Subcutaneous abdominal adipose tissue (tissue), 5 donors: ENCODE data around the gene HBM.
A peak's percentile ranks its signal among the peaks of the same experiment; 100 is the strongest.

Experiments
- H3K27ac ChIP-seq: one replicate; pipeline ENCODE4 v1.7.0; 2013; ENCODE audit warnings: low read depth, mild to moderate bottlenecking, inconsistent platforms, low read length, moderate library complexity
- H3K27me3 ChIP-seq, 5 donors: one replicate each; pipeline ENCODE4 v1.7.0; 2013; ENCODE audit warnings: low read length in 5 of 5, inconsistent platforms in 1 of 5; ENCODE audit not compliant: control insufficient read depth in 5 of 5, insufficient read depth in 4 of 5
- H3K36me3 ChIP-seq, 5 donors: one replicate each; pipeline ENCODE4 v1.7.0; 2013; ENCODE audit warnings: low read length in 5 of 5; ENCODE audit not compliant: control insufficient read depth in 5 of 5, insufficient read depth in 5 of 5
- H3K4me1 ChIP-seq, 5 donors: one replicate each; pipeline ENCODE4 v1.7.0; 2013; ENCODE audit warnings: low read length in 5 of 5, mild to moderate bottlenecking in 3 of 5, moderate library complexity in 1 of 5; ENCODE audit not compliant: control insufficient read depth in 5 of 5, insufficient read depth in 5 of 5
- H3K4me3 ChIP-seq, 5 donors: one replicate each; pipeline ENCODE4 v1.7.0; 2013; ENCODE audit warnings: low read length in 5 of 5, low read depth in 1 of 5
- H3K9ac ChIP-seq, 5 donors: one replicate each; pipeline ENCODE4 v1.7.0; 2013; ENCODE audit warnings: low read length in 5 of 5, mild to moderate bottlenecking in 4 of 5, moderate library complexity in 3 of 5
- H3K9me3 ChIP-seq, 5 donors: one replicate each; pipeline ENCODE4 v1.7.0; 2013; ENCODE audit warnings: low read length in 5 of 5; ENCODE audit not compliant: control insufficient read depth in 5 of 5
- donor health status: healthy.
- donor health status: healthy.
- donor health status: healthy.
- donor health status: healthy.
- donor health status: healthy.

Gene HBM

GRCh38 chr16:125011-125410, 40.8 kb upstream of the HBM start:
- H3K9ac ChIP-seq: peak overlapping the region in 1 of 5 donors; percentile 4
- no peaks in the 10 kb centered on the region for H3K9me3 ChIP-seq
- no peak overlapping the region for H3K4me3 ChIP-seq
- H3K27me3 ChIP-seq: no peaks in the 10 kb centered on the region
- H3K4me1 ChIP-seq: peaks cover 0 to 4% (median 0%) of the 10 kb centered on the region in 5 donors
- H3K27ac ChIP-seq: no peak overlapping the region
- H3K36me3 ChIP-seq: peaks cover 0 to 17% (median 13%) of the 10 kb centered on the region in 5 donors

- peaks cover 0 to 7% (median 4%) of the 10 kb centered on the region in 5 donors for H3K36me3 ChIP-seq
- peaks cover 0 to 8% (median 3%) of the 10 kb centered on the region in 5 donors for H3K4me1 ChIP-seq
- H3K27ac ChIP-seq: no peak overlapping the region
- H3K9ac ChIP-seq: peak overlapping the region in 1 of 5 donors; percentile 23
- H3K4me3 ChIP-seq: no peak overlapping the region
- no peaks in the 10 kb centered on the region for H3K9me3 ChIP-seq
- H3K27me3 ChIP-seq: no peaks in the 10 kb centered on the region
Measured at GRCh38 chr16:129075-129474, 36.7 kb upstream of the HBM start.

- peaks cover 0 to 8% (median 3%) of the 10 kb centered on the region in 5 donors for H3K4me1 ChIP-seq
- peaks cover 0 to 6% (median 0%) of the 10 kb centered on the region in 5 donors for H3K36me3 ChIP-seq
- H3K4me3 ChIP-seq: no peak overlapping the region
- no peak overlapping the region for H3K9ac ChIP-seq
- H3K27me3 ChIP-seq: no peaks in the 10 kb centered on the region
- H3K9me3 ChIP-seq: no peaks in the 10 kb centered on the region
- H3K27ac ChIP-seq: no peak overlapping the region
Measured at GRCh38 chr16:130533-131173, 35.1 kb upstream of the HBM start.

- H3K4me3 ChIP-seq: no peak overlapping the region
- no peak overlapping the region for H3K27ac ChIP-seq
- no peaks in the 10 kb centered on the region for H3K27me3 ChIP-seq
- peaks cover 0 to 6% (median 0%) of the 10 kb centered on the region in 5 donors for H3K36me3 ChIP-seq
- H3K9ac ChIP-seq: no peak overlapping the region
- H3K9me3 ChIP-seq: no peaks in the 10 kb centered on the region
- peaks cover under 1 to 8% (median 4%) of the 10 kb centered on the region in 5 donors for H3K4me1 ChIP-seq
Measured at GRCh38 chr16:132120-132519, 33.7 kb upstream of the HBM start.

- H3K4me1 ChIP-seq: peaks cover 1 to 17% (median 13%) of the 10 kb centered on the region in 5 donors
Measured at GRCh38 chr16:133716-134115, 32.1 kb upstream of the HBM start.

GRCh38 chr16:138049-138417, 27.7 kb upstream of the HBM start:
- H3K27me3 ChIP-seq: peaks cover 0 to 5% (median 2%) of the 10 kb centered on the region in 5 donors
- H3K4me3 ChIP-seq: peak overlapping the region; percentile 59 to 73 (median 65)
- H3K9ac ChIP-seq: peak overlapping the region in 4 of 5 donors; percentile 75 to 88 (median 84)
- peaks cover 1 to 17% (median 13%) of the 10 kb centered on the region in 5 donors for H3K4me1 ChIP-seq
- no peaks in the 10 kb centered on the region for H3K9me3 ChIP-seq
- no peak overlapping the region for H3K27ac ChIP-seq
- no peaks in the 10 kb centered on the region for H3K36me3 ChIP-seq

More at GRCh38 chr16:133716-134115, 32.1 kb upstream of the HBM start:
- no peaks in the 10 kb centered on the region for H3K27me3 ChIP-seq
- H3K36me3 ChIP-seq: peaks cover 0 to 6% (median 0%) of the 10 kb centered on the region in 5 donors
- H3K27ac ChIP-seq: no peak overlapping the region
- no peaks in the 10 kb centered on the region for H3K9me3 ChIP-seq
- H3K9ac ChIP-seq: peak overlapping the region in 1 of 5 donors; percentile 2
- no peak overlapping the region for H3K4me3 ChIP-seq

GRCh38 chr16:140175-140857, 25.5 kb upstream of the HBM start:
- Histone ChIP-seq H3K27ac (no peak overlapping the region), H3K9me3 (no peaks in the 10 kb centered on the region), H3K27me3 (peaks cover 2 to 12% (median 5%) of the 10 kb centered on the region in 5 donors), H3K9ac (no peak overlapping the region), H3K36me3 (no peaks in the 10 kb centered on the region), H3K4me3 (no peak overlapping the region), H3K4me1 (peaks cover 0 to 14% (median 9%) of the 10 kb centered on the region in 5 donors)

- Histone ChIP-seq H3K27ac (no peak overlapping the region), H3K4me3 (no peak overlapping the region), H3K27me3 (peaks cover 2 to 12% (median 5%) of the 10 kb centered on the region in 5 donors), H3K4me1 (peaks cover 0 to 9% (median 5%) of the 10 kb centered on the region in 5 donors), H3K9ac (no peak overlapping the region), H3K9me3 (no peaks in the 10 kb centered on the region), H3K36me3 (no peaks in the 10 kb centered on the region)
Measured at GRCh38 chr16:142405-142967, 23.3 kb upstream of the HBM start.

- Histone ChIP-seq H3K27me3 (peaks cover 2 to 12% (median 5%) of the 10 kb centered on the region in 5 donors), H3K27ac (no peak overlapping the region), H3K4me1 (peaks cover 0 to 4% (median 0%) of the 10 kb centered on the region in 5 donors), H3K36me3 (no peaks in the 10 kb centered on the region), H3K4me3 (no peak overlapping the region), H3K9me3 (no peaks in the 10 kb centered on the region), H3K9ac (no peak overlapping the region)
Measured at GRCh38 chr16:143047-143446, 22.7 kb upstream of the HBM start.

- Histone ChIP-seq H3K27me3 (peaks cover 2 to 12% (median 5%) of the 10 kb centered on the region in 5 donors), H3K9me3 (no peaks in the 10 kb centered on the region)
Measured at GRCh38 chr16:143456-143855, 22.3 kb upstream of the HBM start.

More at GRCh38 chr16:143456-143855, 22.3 kb upstream of the HBM start:
- H3K4me3 ChIP-seq: no peak overlapping the region
- no peaks in the 10 kb centered on the region for H3K36me3 ChIP-seq
- no peak overlapping the region for H3K9ac ChIP-seq
- no peak overlapping the region for H3K27ac ChIP-seq
- peaks cover 0 to 4% (median 0%) of the 10 kb centered on the region in 5 donors for H3K4me1 ChIP-seq
